Endometrium (tissue), 2 donors: Measurements from ENCODE around the gene LRCH1.

Experiments
- FAIRE-seq: peaks from 2 replicates; lab custom pipeline; 2012; peaks lifted over from hg19 to GRCh38; lab: Jason Lieb, UNC
- donor health status: control.
- donor health status: control.

The LRCH1 gene

DNA sequence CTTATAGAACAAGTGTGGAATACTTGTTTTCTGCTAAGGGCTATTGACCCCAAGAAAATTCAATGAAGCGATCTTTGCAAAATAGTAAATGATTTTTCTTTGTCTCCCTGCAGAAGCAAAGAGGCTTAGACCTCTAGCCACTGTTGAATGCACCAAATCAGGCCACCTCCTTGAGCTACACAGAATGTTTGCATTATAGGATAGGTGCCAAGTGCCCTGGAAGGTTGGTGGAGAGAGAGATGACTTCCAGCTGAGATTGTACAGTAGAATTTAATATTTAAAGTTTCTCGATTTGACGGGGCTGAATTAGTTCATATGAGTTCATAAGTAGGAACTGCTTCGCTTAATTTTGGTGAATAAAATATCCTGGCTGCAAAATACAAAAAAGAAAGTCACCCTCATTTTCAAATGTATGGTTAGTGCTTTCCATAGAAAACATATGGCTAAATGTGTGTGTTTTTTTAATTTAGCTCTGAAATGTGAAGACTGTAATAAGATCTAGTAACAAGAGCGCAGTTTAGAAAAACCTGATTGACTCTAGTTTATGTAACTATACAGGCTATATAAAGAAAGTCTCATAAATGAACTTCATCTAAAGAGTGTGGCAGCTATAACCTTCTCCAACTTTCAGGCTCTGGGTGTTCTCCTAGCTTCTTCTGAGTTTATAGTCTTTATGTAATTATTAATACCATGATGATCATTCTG, 41.6 kb downstream of the LRCH1 start:
- FAIRE-seq, result no peak

DNA sequence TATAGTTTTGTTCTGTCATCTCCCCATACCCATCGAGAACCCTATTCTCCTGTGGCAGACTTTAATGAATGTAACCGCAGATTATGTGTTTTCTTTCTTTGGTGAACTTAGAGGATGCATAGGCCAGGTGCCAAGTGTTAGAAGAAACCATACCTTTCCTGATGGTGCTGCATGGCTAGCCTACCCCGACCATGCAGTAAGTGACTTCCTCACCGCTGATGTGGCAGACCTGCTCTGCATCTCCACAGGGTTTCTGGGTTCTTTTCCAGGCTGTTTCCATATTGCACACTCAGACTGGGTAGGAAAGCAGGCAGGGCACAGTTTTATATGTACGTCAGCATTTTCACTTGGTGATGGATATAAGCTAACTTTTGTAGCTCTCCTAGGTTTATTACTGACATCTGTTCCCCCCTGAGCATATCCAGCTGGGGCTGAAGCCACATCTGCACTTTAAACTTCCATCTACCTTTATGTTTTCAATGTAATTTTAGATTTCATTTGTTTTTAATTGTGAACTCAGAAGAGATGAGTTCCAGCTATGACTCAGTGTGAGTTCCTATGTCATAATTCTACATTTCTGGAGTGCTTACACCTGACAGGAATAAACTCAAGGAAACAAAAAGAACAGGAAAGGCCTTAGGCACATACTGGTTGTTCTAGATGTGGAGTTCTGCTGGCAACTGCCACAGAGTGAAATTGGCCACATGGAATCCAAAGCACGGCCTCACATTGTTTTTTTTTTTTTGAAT, 42.3 kb downstream of the LRCH1 start:
- no peak for FAIRE-seq

DNA sequence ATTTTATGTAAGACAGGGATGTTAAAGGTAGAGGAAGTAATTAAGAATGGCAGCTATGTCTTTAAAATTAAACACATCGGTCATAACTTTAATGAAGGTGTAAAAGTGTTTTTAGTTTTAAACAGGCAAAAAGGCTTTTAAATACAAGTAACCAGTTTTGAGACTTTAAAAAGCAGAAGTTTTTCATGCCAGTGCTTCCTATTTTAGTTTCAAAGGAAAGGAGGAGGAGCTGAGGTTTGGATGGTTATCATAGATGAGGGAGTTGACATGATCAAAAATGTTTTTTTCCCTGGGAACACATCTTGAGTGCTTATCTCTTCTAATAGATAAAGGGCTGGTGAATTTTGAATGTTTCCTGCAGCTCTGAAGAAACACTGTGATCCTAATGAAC, 42.9 kb downstream of the LRCH1 start:
- FAIRE-seq, result no peak

DNA sequence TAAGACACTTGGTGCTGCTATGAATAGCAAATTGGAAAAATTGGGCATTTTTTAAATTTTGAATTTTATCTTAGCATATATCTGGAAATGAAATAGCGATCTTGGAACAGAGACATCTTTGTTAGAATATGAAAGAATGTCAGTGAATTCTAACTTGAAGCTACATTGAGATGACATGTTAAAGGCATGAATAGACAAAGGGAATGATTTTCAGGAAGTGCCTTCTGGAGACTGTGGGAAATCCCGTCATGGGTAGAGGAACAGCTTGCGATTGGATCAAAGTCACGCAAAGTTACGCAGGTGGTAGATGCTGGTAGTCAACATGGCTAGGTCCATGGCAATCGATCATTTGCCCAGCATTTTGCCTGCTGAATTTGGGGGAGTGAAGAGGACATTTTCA, 43.5 kb downstream of the LRCH1 start:
- no peak for FAIRE-seq

DNA sequence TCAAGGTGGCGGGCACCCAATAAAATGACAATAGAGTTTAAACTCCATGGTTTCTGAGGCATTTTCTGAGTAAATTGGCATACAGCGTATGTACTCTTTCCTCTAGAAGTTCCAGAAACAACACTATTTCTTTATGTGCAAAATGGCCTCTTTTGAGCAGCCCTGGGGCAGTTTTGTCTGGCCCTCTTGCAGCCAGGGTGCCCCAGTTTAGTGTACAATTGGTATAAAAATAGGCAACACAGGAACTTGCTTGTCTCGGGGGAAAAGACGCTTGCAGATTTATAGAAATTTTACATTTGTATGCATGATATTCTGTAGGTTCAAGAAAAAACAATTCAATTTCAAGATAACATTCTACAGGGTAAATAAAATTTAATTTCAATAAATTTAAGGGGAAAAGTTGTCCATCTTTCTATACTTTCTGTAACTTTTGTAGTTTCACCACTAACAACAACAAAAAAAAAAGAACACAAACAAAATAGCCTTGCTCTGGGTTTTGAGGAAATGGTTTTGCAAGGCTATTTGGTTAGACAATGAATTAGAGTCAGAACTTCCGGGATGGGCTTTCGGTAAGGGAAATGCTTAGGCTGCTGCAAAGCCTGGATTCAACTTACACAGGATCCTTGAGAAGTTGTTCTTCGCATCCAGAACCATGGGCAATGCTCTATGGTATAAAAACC, 45.3 kb downstream of the LRCH1 start:
- no peak for FAIRE-seq

DNA sequence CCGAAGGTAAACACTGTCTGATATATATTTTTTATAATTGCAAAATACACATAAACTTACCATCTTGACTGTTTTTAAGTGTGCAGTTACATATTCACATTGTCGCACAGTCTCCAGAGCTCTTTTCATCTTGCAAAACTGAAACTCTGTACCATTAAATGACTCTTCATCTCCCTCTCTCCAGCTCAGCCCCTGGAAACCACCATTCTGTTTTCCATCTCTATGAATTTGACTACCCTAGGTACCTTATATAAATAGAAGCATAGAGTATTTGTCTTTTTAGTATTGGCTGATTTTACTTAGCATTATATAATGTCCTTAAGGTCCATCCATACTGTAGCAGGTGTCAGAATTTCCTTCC, 45.8 kb downstream of the LRCH1 start:
- no peak for FAIRE-seq

DNA sequence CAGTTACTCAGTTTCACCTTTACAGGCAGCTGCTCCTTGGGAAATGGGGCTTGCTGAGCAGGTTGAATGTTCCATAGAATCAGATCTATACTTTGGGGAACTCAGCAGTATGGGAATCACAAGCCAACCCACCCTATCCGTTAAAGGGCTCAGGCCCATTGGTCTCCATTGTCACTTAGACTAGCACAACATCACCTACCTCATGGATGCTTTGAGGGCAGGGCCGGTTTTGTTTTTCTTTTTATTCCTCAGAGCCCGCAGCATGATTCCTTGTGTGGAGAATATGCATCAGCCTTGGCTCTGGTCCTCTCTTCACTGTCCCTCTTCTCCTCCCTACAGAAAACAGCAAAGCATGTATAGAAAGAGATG, 48.0 kb downstream of the LRCH1 start:
- no peak for FAIRE-seq

DNA sequence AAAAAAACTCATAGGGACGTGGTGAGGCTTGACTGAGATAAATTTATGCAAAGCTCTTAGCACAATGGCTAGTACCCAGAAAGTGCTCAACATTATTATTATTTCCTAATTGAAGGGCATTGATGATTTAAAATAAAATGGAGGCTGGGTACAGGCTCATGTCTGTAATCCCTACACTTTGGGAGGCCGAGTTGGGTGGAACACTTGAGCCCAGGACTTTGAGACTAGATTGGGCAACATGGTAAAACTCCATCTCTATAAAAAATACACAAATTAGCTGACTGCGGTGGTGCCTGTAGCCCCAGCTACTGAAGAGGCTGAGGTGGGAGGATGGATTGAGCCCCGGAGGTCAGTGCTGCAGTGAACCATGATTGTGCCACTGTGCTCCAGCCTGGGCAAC, 49.6 kb downstream of the LRCH1 start:
- FAIRE-seq, result no peak

DNA sequence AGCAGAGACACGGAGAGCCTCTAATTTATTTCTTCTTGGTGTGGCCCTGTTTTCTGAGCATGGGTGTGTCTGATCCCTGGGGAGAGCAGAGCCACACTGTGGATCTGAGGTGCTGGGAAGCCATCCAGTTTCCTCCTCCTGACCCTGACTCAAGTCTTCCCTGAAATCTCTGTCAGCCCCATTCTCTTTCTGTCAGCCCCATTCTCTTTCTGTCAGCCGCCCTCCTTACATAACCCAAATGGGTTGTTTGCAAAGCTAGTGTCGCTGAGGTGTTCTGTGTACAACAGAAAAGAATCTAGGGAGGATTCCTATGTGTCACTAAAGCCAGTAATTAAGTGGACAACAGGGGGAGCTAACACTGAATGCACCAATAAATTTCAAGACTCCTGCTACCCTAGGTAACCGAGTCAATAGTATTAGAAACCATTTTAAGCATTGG, 50.2 kb downstream of the LRCH1 start:
- FAIRE-seq, result no peak

DNA sequence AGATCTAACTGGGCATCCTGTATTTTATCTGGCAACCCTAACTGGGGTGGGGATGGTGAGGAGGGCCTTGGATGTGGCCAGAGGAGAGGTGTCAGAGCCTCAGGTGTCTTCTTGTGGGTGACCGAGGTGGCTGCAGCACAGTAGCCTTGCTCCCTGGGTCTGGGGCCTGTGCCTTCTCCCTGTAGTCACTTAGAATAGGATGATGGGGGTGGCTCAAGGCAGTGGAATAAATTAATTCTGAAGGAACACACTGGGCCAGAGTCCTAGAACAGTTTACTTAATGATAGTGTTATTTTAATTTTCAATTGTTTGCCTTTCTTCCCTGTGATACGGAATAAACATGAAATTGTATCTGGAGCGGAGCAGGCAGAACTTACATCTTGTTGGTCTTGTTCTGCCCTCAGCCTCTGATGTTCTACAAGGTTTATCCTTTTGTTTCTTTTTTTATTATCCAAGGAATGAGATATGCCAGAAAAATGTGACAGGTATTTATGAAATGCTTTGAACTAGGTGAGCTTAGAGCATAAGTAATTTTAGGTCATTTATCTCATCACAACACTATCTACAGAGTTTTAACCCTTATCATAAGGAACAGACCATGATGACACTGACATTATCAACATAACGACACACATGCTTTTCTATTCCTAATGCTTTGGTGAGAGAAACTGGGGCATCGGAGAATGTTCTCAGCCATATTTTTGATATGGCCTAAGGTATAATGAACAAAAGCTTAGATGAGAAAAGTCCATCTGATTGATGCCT, 51.4 kb downstream of the LRCH1 start:
- FAIRE-seq, result no peak

DNA sequence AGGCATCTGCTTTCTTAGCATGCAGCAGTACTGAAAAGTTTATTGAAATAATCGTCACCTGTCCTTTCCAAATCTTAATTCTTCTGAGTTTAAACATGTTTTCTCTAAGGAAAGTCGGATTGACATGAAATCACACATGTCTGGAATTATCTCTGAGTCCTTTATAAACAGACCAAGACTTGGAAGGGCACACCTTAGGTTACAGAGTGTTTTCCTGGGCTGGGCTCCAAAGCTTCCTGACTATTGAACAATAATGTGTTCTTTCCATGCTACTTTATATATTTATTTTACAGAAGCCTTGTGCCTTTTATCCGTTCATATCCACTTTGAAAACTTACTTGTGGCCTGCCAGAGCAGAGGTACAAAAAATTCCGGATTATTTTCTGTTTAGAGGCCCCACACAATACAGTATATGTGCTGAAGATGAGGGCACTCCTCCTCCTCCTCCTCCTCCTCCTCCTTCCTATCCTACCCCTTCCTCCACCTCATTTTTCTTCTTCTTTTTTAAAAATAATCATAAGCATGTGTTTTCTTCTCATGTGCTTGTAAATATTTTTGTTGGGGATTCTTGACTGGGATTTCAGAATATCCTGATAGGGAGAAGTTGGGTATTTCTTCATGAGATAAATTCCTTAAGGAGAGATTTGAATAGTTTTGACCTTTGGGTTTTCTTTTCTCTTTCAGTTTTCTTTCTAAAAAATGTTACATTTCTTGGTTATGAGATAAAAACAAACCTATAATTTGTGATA, 52.3 kb downstream of the LRCH1 start:
- FAIRE-seq, result no peak

DNA sequence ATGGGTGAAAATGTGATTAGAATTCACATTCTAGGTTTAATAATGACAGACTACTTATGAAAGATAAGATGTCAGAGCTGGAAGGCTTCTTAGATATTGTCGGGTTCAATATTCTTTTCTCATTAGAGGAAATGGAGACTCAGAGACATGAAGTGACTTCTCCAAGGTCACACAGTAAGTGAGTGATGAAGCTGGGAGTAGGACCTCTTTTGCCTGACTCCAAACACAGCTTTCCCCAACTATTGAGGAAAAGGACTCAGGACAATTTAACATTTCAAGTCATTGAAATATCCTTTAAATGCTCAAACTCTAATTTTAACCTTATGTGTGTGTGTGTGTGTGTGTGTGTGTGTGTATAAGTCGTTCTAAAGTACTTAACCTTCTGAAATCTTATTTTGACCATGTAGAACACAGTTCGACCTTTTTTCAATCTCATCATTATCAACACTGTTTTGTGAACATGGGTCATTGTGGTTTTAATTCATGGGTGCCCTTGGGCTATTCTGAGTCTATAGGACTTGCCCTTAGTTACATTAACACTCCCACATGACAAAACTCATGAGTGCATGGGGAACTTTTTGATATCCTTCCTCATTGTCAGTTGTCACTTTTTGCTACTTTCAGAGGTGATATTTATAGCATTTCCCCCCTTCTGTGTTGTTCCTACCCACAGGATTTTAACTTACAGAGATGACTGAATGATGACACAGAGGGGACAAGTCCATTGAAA, 53.0 kb downstream of the LRCH1 start:
- FAIRE-seq, result no peak

DNA sequence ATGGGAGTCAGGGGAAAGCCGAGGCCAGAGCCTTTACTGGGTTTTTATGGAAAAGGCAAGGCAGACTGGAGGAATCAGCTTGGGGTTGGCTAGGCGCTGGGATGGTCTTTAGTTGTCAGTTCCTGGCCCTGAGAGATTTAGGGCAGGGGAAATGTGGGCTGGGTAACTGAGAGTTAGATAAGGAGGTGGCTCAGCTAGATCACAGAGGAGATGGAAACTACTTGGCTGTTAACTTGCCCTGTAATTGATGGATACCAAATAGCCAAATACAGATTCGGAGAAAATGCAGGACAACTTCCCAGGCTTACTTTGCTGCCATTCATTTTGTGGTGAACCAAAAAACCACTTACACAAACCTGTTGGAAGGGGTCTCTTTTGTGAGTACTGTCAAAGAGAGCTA, 54.0 kb downstream of the LRCH1 start:
- no peak for FAIRE-seq

DNA sequence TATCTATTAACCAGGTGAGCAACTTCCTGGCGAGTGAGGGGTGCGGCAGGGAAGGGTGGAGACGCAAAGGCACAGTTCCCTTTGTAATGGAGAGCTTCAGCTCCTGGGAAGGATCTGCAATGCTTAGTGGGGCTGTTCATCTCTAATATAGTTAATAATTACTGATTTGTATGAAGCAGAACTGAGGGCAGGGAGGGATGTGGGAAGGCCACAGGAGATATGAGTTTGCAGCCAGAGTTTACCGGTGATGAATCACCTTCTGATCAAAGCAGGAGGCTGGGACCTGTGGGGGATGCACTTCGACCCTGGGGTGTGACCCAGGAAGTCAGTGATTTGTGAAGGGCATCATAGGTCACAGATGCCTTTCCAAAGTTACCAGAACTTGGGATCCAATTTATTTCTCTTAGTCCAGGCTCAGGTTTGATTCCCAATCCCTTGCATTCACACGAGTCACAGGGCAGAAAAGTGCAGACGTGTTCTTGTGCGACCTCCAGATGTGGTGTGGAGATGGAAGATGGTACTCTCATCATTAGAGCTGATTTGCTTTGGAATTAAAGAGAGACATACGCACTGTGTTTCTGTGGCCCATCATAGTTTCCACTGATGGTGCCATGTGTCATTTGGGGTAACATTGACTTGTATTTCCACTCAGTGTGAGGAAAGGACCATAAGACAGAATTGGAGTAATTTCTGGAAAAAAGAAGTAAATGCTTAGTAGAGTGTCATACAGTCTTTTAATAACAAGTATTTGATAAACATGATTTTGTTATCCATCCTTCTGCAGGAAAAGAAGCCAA, 55.0 kb downstream of the LRCH1 start:
- no peak for FAIRE-seq

DNA sequence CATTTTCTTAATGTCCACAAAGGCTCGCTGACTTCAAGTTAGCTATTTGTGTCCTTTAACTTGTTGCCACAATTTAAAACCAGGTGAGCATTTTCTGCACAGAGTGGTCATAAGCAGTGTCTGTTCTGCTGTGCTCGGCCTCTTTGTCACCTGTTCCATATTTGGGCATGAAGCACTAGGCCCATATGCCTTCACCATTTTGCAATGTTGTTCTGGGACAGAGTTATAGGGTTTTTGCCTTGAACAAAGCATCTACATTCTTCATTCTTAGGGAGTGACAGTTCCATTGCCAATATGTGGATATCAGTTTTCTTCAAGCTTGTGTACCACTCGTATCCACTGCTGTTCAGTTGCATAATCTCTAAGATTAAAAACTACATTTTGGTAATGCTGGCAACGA, 56.1 kb downstream of the LRCH1 start:
- FAIRE-seq, result no peak

DNA sequence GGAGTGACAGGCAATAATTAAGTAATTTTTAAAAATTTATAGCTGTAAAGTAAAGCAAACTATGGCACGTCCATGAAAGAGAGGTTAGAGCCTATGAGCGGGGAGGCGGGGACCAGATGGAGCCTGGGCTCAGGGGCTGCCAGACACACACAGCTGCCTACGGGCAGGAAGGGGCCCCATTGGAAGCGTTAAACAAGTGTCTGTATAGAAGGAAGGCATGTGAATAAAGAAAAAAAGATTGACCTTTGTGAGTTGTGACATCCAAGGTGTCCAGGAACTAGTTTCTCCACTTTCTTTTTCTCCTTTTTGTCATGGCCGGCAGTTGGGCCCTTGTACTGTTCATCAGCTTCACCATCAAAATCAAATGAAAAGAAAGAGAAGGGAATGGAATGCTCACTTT, 56.8 kb downstream of the LRCH1 start:
- no peak for FAIRE-seq

DNA sequence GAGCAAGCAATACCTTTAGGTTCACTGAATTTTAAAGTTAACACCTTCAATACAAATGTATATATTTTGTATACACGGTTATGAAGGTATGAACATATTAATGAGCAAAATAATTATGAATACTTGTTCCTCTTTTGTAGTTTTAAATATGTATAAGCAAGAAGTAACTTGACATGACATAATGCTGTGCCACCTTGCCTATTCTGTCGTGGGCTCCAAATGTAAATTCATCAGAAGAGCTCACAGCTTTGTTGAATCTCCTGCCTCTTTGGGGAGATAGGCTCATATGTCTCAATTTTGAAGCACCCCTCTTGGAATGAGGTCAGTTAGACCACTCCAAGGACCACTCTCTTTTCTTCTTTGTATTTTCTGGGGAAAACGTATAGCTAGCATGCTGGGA, 59.3 kb downstream of the LRCH1 start:
- FAIRE-seq, result no peak

DNA sequence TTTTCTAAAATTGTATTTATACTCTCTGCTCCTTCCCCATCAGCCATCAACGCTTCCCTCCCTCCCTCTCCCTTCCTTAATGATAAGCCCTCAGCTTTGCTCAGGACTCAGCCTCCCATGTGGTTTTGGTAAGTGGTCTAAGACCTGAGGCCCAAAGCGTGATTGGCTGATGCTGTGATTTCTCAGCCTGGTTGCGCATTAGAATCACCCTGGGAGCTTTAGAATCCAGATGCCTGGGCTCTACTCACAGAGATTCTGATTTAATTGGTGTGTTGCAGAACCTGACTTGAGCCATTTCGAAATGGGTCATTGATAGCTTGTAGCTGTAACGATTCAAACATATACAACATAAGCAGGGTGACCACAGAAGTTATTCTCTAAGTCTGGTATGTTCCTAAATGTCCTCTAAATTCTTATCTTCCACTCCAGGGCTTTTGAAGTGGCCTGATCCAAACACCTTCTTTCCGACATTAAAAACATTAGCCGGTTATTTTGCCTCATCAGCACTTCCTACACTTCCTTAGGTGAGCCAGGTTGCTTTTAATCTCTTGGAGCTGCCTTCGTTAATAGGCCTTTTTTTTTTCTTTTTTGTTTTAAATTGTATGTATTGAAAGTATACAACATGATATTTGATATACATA, 60.6 kb downstream of the LRCH1 start:
- no peak for FAIRE-seq

DNA sequence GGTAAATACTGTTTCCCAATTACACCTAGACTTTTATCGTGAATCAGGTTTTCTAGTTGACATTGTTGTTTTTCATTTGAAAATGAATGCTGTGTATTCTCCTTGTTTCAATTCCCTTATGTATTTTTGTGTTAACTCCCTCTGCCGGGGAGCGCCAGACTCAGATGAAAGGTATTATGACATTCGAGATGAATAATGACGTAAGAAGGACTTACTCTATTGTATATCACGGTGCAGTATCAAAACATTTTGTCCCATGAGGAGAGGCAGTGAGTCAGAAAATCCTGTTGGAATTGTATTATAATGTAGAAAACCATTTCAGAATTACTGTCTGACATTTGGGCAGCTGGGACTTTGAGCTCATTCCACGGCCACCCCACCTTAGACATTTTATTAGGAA, 61.6 kb downstream of the LRCH1 start:
- FAIRE-seq, result peak; percentile 50
